PC-3 (cell line): Measurements from ENCODE around the gene GRB10. TPM values are rescaled to one million over a fixed set of nuclear protein-coding genes. Genes with fewer than 3 reads are reported as not detected.
A peak's percentile ranks its signal among the peaks of the same experiment; 100 is the strongest.

Experiments
- ATAC-seq: fragments of 200-7000 bp; cut with Tn5 transposase; 2 replicates; pipeline ENCODE4 v1.9.1; 2020; ENCODE audit warnings: mild to moderate bottlenecking, moderate library complexity
- BruUV-seq: library from RNA; stranded (reverse); fragments of 400-500 nt; replicated peaks from 2 replicates; lab custom pipeline; 2021; lab: Mats Ljungman, UMichigan
- CTCF ChIA-PET: fragments of 300-600 bp; sonication (Branson Sonifier 250); formaldehyde crosslinking; loops from one replicate; lab custom pipeline; 2022; ENCODE audit warnings: antibody characterized with exemption; lab: Charles Lee
- POLR2A ChIA-PET: fragments of 300-600 bp; sonication (Branson Sonifier 250); formaldehyde crosslinking; loops from one replicate; lab custom pipeline; 2022; ENCODE audit warnings: antibody characterized with exemption; ENCODE audit not compliant: unreplicated experiment; lab: Charles Lee
- DNase-seq: peaks from one replicate; pipeline ENCODE4 v3.0.0-alpha.2; 2015
- H2AFZ ChIP-seq: fragments of 300-600 bp; sonication (generic); 2 replicates; pipeline ENCODE4 v1.6.0; 2016; ENCODE audit warnings: antibody characterized with exemption, low read length
- H3F3A ChIP-seq: fragments of 300-600 bp; sonication (generic); one replicate; pipeline ENCODE4 v1.6.0; 2017; ENCODE audit warnings: antibody characterized with exemption, low read length, control low read depth, mild to moderate bottlenecking; ENCODE audit not compliant: unreplicated experiment
- H3K27ac ChIP-seq: fragments of 300-600 bp; sonication (generic); 2 replicates; pipeline ENCODE4 v1.5.1; 2016; ENCODE audit warnings: mild to moderate bottlenecking, low read length
- H3K27me3 ChIP-seq: fragments of 300-600 bp; sonication (generic); 2 replicates; pipeline ENCODE4 v1.6.1; 2016; ENCODE audit warnings: low read length, mixed read lengths
- H3K36me3 ChIP-seq: fragments of 300-600 bp; sonication (generic); 2 replicates; pipeline ENCODE4 v1.6.1; 2016; ENCODE audit warnings: low read depth, mixed run types, low read length, mixed read lengths
- H3K4me1 ChIP-seq: fragments of 300-600 bp; sonication (generic); 2 replicates; pipeline ENCODE4 v1.5.1; 2016; ENCODE audit warnings: low read length; ENCODE audit not compliant: insufficient read depth
- H3K4me2 ChIP-seq: fragments of 300-600 bp; sonication (generic); 2 replicates; pipeline ENCODE4 v1.6.0; 2016; ENCODE audit warnings: low read length
- H3K4me3 ChIP-seq: fragments of 300-600 bp; sonication (generic); 2 replicates; pipeline ENCODE4 v1.5.1; 2016; ENCODE audit warnings: mild to moderate bottlenecking, low read length, mixed read lengths
- H3K79me2 ChIP-seq: fragments of 300-600 bp; sonication (generic); 2 replicates; pipeline ENCODE4 v1.6.1; 2017; ENCODE audit warnings: low read length, mixed read lengths
- H3K9ac ChIP-seq: fragments of 300-600 bp; sonication (generic); 2 replicates; pipeline ENCODE4 v1.6.0; 2016; ENCODE audit warnings: mild to moderate bottlenecking, low read length
- H3K9me2 ChIP-seq: fragments of 300-600 bp; sonication (generic); replicated peaks from 2 replicates; pipeline ENCODE4 v1.6.1; 2016; ENCODE audit warnings: mixed run types, low read length, mixed read lengths
- H3K9me3 ChIP-seq: fragments of 300-600 bp; sonication (generic); 2 replicates; pipeline ENCODE4 v1.6.1; 2016; ENCODE audit warnings: low read length, mixed read lengths
- H4K20me1 ChIP-seq: fragments of 300-600 bp; sonication (generic); 2 replicates; pipeline ENCODE4 v1.6.1; 2016; ENCODE audit warnings: low read length, mixed read lengths
- EZH2 ChIP-seq: fragments of 300-600 bp; sonication (generic); IDR thresholded peaks from one replicate; pipeline ENCODE4 v1.6.1; 2017; ENCODE audit warnings: antibody characterized with exemption, mild to moderate bottlenecking, low read length; ENCODE audit not compliant: unreplicated experiment
- EZH2phosphoT487 ChIP-seq: fragments of 300-600 bp; sonication (generic); IDR thresholded peaks from 2 replicates; pipeline ENCODE4 v1.6.1; 2018; ENCODE audit warnings: mild to moderate bottlenecking, antibody characterized with exemption, low read length, borderline replicate concordance
- intact Hi-C: fragments of 100-400 bp; cut with micrococcal nuclease; formaldehyde crosslinking; loops from 2 replicates; pipeline ENCODE4 v1.9.0; 2023
- total RNA-seq: library from RNA; depleted of rRNA; stranded (reverse); fragments of >200 nt; gene quantifications from 2 replicates; pipeline ENCODE4 v1.2.3, GENCODE V29; 2014
- TF ChIP-seq, protein P1 (sequence below): fragments of 300-600 bp; sonication (generic); conservative IDR thresholded peaks from 2 replicates; pipeline ENCODE4 v1.5.1; 2017; ENCODE audit warnings: antibody characterized with exemption, low read depth, mild to moderate bottlenecking, low read length

Gene GRB10
- total RNA-seq, 1 experiment from 2014 or later = 61.3 TPM

DNA sequence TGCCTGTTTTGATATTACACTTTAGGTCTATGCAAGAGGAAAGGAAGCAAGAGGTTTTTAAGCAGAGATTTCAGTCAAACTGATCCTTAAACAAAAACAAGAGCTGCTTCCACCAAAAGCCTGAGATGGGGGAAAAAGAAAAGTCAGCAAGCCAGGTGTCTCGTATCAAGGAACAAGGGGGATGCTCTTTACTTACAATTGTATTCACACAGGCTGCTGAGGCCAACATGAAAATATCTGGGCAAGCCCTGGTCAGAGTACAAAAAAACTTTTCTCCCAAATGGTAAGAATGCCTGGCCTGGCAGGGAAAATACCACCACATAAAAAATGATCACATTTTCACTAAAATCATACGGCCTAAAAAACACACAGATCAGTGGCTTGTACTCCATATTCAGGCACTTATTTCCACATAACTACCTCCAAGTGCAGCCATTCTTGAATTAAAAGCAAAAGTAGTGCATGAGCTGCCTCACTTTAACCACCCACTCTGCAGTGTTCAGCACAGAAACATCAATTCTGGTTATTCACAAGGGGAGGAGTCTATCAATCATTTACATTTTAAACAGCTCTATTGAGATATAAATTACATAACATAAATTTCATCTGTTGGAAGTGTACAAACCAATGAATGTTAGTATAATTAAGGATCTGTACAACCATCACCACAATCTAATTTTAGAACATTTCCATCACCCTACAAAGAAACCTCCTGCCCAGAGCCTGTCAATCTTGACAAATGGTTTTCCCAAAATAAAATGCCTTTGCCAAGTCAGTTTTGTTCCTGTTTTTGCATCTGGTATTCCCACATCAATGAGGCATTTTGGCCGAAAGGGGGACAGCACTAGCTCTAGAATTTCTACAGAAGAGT is 70.2 kb downstream of the GRB10 start:
- H3K27ac ChIP-seq = peak overlapping the region; percentile 6; the same call in 1 of the 2 replicates
- no peak for TF ChIP-seq EZH2phosphoT487
- no peak for TF ChIP-seq EZH2
- TF ChIP-seq, protein P1, sequence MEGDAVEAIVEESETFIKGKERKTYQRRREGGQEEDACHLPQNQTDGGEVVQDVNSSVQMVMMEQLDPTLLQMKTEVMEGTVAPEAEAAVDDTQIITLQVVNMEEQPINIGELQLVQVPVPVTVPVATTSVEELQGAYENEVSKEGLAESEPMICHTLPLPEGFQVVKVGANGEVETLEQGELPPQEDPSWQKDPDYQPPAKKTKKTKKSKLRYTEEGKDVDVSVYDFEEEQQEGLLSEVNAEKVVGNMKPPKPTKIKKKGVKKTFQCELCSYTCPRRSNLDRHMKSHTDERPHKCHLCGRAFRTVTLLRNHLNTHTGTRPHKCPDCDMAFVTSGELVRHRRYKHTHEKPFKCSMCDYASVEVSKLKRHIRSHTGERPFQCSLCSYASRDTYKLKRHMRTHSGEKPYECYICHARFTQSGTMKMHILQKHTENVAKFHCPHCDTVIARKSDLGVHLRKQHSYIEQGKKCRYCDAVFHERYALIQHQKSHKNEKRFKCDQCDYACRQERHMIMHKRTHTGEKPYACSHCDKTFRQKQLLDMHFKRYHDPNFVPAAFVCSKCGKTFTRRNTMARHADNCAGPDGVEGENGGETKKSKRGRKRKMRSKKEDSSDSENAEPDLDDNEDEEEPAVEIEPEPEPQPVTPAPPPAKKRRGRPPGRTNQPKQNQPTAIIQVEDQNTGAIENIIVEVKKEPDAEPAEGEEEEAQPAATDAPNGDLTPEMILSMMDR = no peak
- H3K9ac ChIP-seq = no peak overlapping the region
- peaks cover 57% of the 10 kb centered on the region for H3K4me1 ChIP-seq
- ChIA-PET POLR2A (no interaction called here), CTCF (no interaction called here)
- no peaks in the 10 kb centered on the region for H3K36me3 ChIP-seq
- no peaks in the 10 kb centered on the region for H3K9me3 ChIP-seq
- BruUV-seq = no TSS peak
- no peaks in the 10 kb centered on the region for H3F3A ChIP-seq
- peaks cover 88% of the 10 kb centered on the region for H3K79me2 ChIP-seq
- intact Hi-C loops = no loop called here
- H2AFZ ChIP-seq = no peak overlapping the region
- 0 out of 2 replicates have a peak, but pooled peaks cover 3% of the 10 kb centered on the region for H3K9me2 ChIP-seq
- DNase-seq = no peak
- H3K27me3 ChIP-seq = no peaks in the 10 kb centered on the region
- H3K4me3 ChIP-seq = no peak overlapping the region
- 0 out of 2 replicates have a peak, but pooled peaks cover 10% of the 10 kb centered on the region for H4K20me1 ChIP-seq
- ATAC-seq = no peak
- no peak overlapping the region for H3K4me2 ChIP-seq

DNA sequence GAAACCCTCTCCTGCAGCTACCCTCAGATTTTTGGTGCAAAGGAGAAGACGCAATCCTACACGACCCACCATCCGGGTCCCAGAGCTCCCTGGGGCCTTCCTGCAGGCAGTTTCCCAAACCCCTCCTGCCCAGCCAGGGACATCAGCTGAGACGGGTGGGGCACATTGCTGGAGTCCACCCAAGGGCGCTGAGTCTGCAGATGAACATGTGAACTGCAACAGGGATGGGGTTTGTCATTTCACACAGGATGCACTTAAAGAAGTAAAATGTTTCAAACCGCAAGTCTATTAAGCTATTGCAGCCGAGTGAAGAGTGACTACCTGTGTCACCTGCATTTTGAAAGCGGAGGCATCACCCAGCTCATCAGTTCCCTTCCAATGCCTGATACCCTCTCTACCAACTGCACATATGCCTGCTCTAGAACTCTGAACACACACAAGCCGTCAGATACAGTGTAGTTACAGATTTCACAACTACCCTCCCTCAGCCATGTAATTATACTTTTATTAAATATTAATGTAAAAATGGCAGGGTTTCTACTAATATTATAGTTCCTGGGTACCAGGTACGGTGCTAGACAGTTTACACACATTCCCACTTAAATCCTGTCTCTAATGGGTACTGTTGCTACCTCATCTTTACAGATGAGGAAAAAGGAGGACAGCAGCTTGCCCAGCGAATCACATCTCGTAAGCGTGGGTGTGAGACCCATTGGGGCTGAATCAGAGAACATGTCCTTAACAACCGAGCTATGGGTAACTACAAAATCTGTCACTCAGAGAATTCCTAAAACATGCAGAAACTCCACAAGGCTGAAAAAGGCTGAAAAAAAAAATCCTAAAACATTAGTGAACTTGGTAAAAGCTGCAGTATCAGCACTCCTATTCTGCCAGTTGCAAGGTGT is 71.2 kb downstream of the GRB10 start:
- peaks cover 83% of the 10 kb centered on the region for H3K79me2 ChIP-seq
- H3K9me2 ChIP-seq = 0 out of 2 replicates have a peak, but pooled peaks cover 3% of the 10 kb centered on the region
- no peak overlapping the region for H2AFZ ChIP-seq
- no peak for TF ChIP-seq EZH2
- no peak for TF ChIP-seq EZH2phosphoT487
- TF ChIP-seq, protein P1 = no peak
- H3F3A ChIP-seq = no peaks in the 10 kb centered on the region
- DNase-seq (peak; percentile 58), ATAC-seq (peak; percentile 44)
- H3K4me2 ChIP-seq = no peak overlapping the region
- ChIA-PET POLR2A (interaction anchor here (0.7 kb wide), 1 partner anchor 22 kb away, joined by 3 read pairs; no protein-coding TSS in a partner anchor), CTCF (no interaction called here)
- H3K4me3 ChIP-seq = no peak overlapping the region
- no peak overlapping the region for H3K9ac ChIP-seq
- no peaks in the 10 kb centered on the region for H3K36me3 ChIP-seq
- 0 out of 2 replicates have a peak, but pooled peaks cover 10% of the 10 kb centered on the region for H4K20me1 ChIP-seq
- no peaks in the 10 kb centered on the region for H3K27me3 ChIP-seq
- peaks cover 66% of the 10 kb centered on the region for H3K4me1 ChIP-seq
- peak overlapping the region; percentile 9; the same call in 1 of the 2 replicates for H3K27ac ChIP-seq
- no peaks in the 10 kb centered on the region for H3K9me3 ChIP-seq
- intact Hi-C loops = no loop called here
- no TSS peak for BruUV-seq
